Small intestine (tissue), 4 donors: ENCODE measurements around the gene EIF4E1B. TPM values are rescaled to one million over a fixed set of nuclear protein-coding genes. Genes with fewer than 3 reads are reported as not detected.

ENCODE experiments used
- polyA plus RNA-seq, 4 donors: library from polyadenylated mRNA; stranded (reverse) in 3 of 4; unstranded in 1 of 4; fragments of 200-250 nt in 3 of 4; fragments of 120-200 nt in 1 of 4; gene quantifications; one replicate each; pipeline versions ENCODE4 v1.2.1 to v1.2.3, GENCODE V29; 2013
- donor health status: healthy with polysubstance abuse.
- donor health status: Bipolar disorder and iron deficiency.
- donor health status: healthy.

The EIF4E1B gene
- polyA plus RNA-seq, 4 donors: 0.22 TPM; not detected in 3

Other genes starting within 250 kb of the EIF4E1B start
- 10 to 100 TPM; 22.5 to 47.6 (median 29.2) TPM for gene NOP16, start 242.1 kb upstream of the EIF4E1B start, polyA plus RNA-seq
- gene HIGD2A, start 241.9 kb upstream of the EIF4E1B start, polyA plus RNA-seq: 100 to 1,000 TPM; 116 to 343 (median 270) TPM
- 100 to 1,000 TPM; 160 to 359 (median 263) TPM for gene CLTB, start 214.1 kb upstream of the EIF4E1B start, polyA plus RNA-seq
- gene FAF2, start 182.3 kb upstream of the EIF4E1B start, polyA plus RNA-seq: 10 to 100 TPM in 3 of 4 donors, 1 to 10 TPM in 1; 6.8 to 48.9 (median 15.4) TPM
- 10 to 100 TPM; 13.5 to 56.9 (median 20.8) TPM for gene RNF44, start 93.3 kb upstream of the EIF4E1B start, polyA plus RNA-seq
- 100 to 1,000 TPM in 3 of 4 donors, 10 to 100 TPM in 1; 50.1 to 545 (median 420) TPM for gene CDHR2, start 81.3 kb upstream of the EIF4E1B start, polyA plus RNA-seq
- gene GPRIN1, start 20.5 kb upstream of the EIF4E1B start, polyA plus RNA-seq: 1 to 10 TPM in 2 of 4 donors, under 1 TPM in 1, not detected in 1; 0.54 to 9.0 (median 1.6) TPM
- gene SNCB, start 141 bp upstream of the EIF4E1B start, polyA plus RNA-seq: under 1 TPM in 2 of 4 donors, not detected in 2; 0.16 to 0.73 TPM
- 10 to 100 TPM; 20.7 to 35.2 (median 24.2) TPM for gene TSPAN17, start 16.8 kb downstream of the EIF4E1B start, polyA plus RNA-seq
- under 1 TPM in 2 of 4 donors, not detected in 2; 0.15 to 0.63 TPM for gene UNC5A, start 179.9 kb downstream of the EIF4E1B start, polyA plus RNA-seq